H9 (cell line): Measurements from ENCODE around the gene TGDS. TPM values are rescaled to one million over a fixed set of nuclear protein-coding genes. Genes with fewer than 3 reads are reported as not detected.
A peak's percentile ranks its signal among the peaks of the same experiment; 100 is the strongest.
"Not testable (repeated sequence)": the region's sequence is repeated elsewhere in the genome, so short reads cannot be mapped to it uniquely, and the experiment has no call there.

Source experiments
- DNase-seq: peaks from one replicate; pipeline ENCODE4 v3.0.0-alpha.2; 2017
- H2AFZ ChIP-seq: one replicate; pipeline ENCODE4 v1.6.1; 2013; ENCODE audit warnings: mild to moderate bottlenecking, low read length, control low read depth, moderate library complexity
- H2AK5ac ChIP-seq: 2 replicates; pipeline ENCODE4 v1.6.1; 2013; ENCODE audit warnings: low read length, control low read depth, mixed read lengths; ENCODE audit not compliant: insufficient read length
- H2BK120ac ChIP-seq: one replicate; pipeline ENCODE4 v1.6.1; 2013; ENCODE audit warnings: low read depth, mild to moderate bottlenecking, low read length, control low read depth, inconsistent platforms; ENCODE audit not compliant: poor library complexity, severe bottlenecking
- H2BK12ac ChIP-seq: 2 replicates; pipeline ENCODE4 v1.6.1; 2013; ENCODE audit warnings: low read length, control low read depth, mixed read lengths, low read depth; ENCODE audit not compliant: insufficient read length
- H2BK15ac ChIP-seq: 2 replicates; pipeline ENCODE4 v1.6.1; 2013; ENCODE audit warnings: low read depth, low read length, control low read depth
- H2BK20ac ChIP-seq: one replicate; pipeline ENCODE4 v1.6.1; 2013; ENCODE audit warnings: low read depth, mild to moderate bottlenecking, low read length, control low read depth, inconsistent platforms; ENCODE audit not compliant: poor library complexity, severe bottlenecking
- H2BK5ac ChIP-seq: 2 replicates; pipeline ENCODE4 v1.6.1; 2013; ENCODE audit warnings: low read length, control low read depth, mixed read lengths; ENCODE audit not compliant: insufficient read length
- H3K14ac ChIP-seq: 2 replicates; pipeline ENCODE4 v1.6.1; 2013; ENCODE audit warnings: low read length, control low read depth; ENCODE audit not compliant: insufficient read depth
- H3K18ac ChIP-seq: 2 replicates; pipeline ENCODE4 v1.6.1; 2013; ENCODE audit warnings: low read depth, mild to moderate bottlenecking, mixed read lengths, low read length, control low read depth; ENCODE audit not compliant: insufficient read length
- H3K23ac ChIP-seq: 2 replicates; pipeline ENCODE4 v1.6.1; 2013; ENCODE audit warnings: low read length, control low read depth, mixed read lengths, low read depth; ENCODE audit not compliant: insufficient read length
- H3K23me2 ChIP-seq: 2 replicates; pipeline ENCODE4 v1.6.1; 2013; ENCODE audit warnings: low read depth, mild to moderate bottlenecking, mixed read lengths, low read length, control low read depth; ENCODE audit not compliant: insufficient read length, poor library complexity, severe bottlenecking
- H3K27ac ChIP-seq: 2 replicates; pipeline ENCODE4 v1.5.1; 2013; ENCODE audit warnings: low read length, control low read depth, mixed read lengths, low read depth; ENCODE audit not compliant: insufficient read length
- H3K27me3 ChIP-seq: 2 replicates; pipeline ENCODE4 v1.6.1; 2013; ENCODE audit warnings: low read length, control low read depth, inconsistent platforms; ENCODE audit not compliant: insufficient read depth
- H3K4ac ChIP-seq: 2 replicates; pipeline ENCODE4 v1.6.1; 2013; ENCODE audit warnings: low read depth, mild to moderate bottlenecking, control low read depth, inconsistent platforms, low read length, moderate library complexity
- H3K4me1 ChIP-seq: 2 replicates; pipeline ENCODE4 v1.6.1; 2013; ENCODE audit warnings: low read length, control low read depth, inconsistent platforms; ENCODE audit not compliant: insufficient read depth
- H3K4me2 ChIP-seq: 2 replicates; pipeline ENCODE4 v1.6.1; 2013; ENCODE audit warnings: low read length, control low read depth, mixed read lengths; ENCODE audit not compliant: insufficient read length, insufficient read depth
- H3K56ac ChIP-seq: 2 replicates; pipeline ENCODE4 v1.6.1; 2013; ENCODE audit warnings: low read depth, mild to moderate bottlenecking, mixed read lengths, low read length, control low read depth; ENCODE audit not compliant: insufficient read length
- H3K79me1 ChIP-seq: 2 replicates; pipeline ENCODE4 v1.6.1; 2013; ENCODE audit warnings: low read depth, mild to moderate bottlenecking, moderate library complexity, low read length, control low read depth, inconsistent platforms; ENCODE audit not compliant: insufficient read depth, poor library complexity, severe bottlenecking
- H3K79me2 ChIP-seq: 2 replicates; pipeline ENCODE4 v1.6.1; 2013; ENCODE audit warnings: low read length, control low read depth, inconsistent platforms; ENCODE audit not compliant: insufficient read depth
- H3K9ac ChIP-seq: 2 replicates; pipeline ENCODE4 v1.6.1; 2013; ENCODE audit warnings: low read length, control low read depth, mixed read lengths; ENCODE audit not compliant: insufficient read length; ENCODE audit errors: extremely low read depth
- H3K9me3 ChIP-seq: one replicate; pipeline ENCODE4 v1.6.1; 2013; ENCODE audit warnings: low read depth, low read length, inconsistent platforms; ENCODE audit not compliant: control insufficient read depth
- H3T11ph ChIP-seq: one replicate; pipeline ENCODE4 v1.6.1; 2013; ENCODE audit warnings: mild to moderate bottlenecking, low read length, control low read depth, inconsistent platforms
- H4K20me1 ChIP-seq: one replicate; pipeline ENCODE4 v1.6.1; 2013; ENCODE audit not compliant: control insufficient read depth, insufficient read length, insufficient read depth
- H4K5ac ChIP-seq: 2 replicates; pipeline ENCODE4 v1.6.1; 2013; ENCODE audit warnings: low read depth, mild to moderate bottlenecking, mixed read lengths, low read length, control low read depth; ENCODE audit not compliant: insufficient read length
- H4K8ac ChIP-seq: replicated peaks from 2 replicates; pipeline ENCODE4 v1.6.1; 2013; ENCODE audit warnings: low read length, control low read depth, mixed read lengths, low read depth; ENCODE audit not compliant: insufficient read length
- H4K91ac ChIP-seq: 2 replicates; pipeline ENCODE4 v1.6.1; 2013; ENCODE audit warnings: low read depth, mild to moderate bottlenecking, moderate library complexity, mixed read lengths, low read length, control low read depth; ENCODE audit not compliant: insufficient read length
- H3K27ac Mint-ChIP-seq, 3 experiments: 2 replicates in 2 of 3; 3 replicates in 1 of 3; pipeline ENCODE4 v1.8.0; 2020 to 2021; ENCODE audit warnings: mixed read lengths in 3 of 3, mild to moderate bottlenecking in 1 of 3, moderate library complexity in 1 of 3
- H3K27me3 Mint-ChIP-seq: 2 replicates; pipeline ENCODE4 v1.8.0; 2021; ENCODE audit warnings: low read depth, mild to moderate bottlenecking, moderate library complexity, mixed read lengths
- H3K36me3 Mint-ChIP-seq, 3 experiments: 2 replicates in 2 of 3; 3 replicates in 1 of 3; pipeline ENCODE4 v1.8.0; 2020 to 2021; ENCODE audit warnings: low read depth in 3 of 3, mixed read lengths in 3 of 3; ENCODE audit not compliant: insufficient read depth in 1 of 3
- H3K4me1 Mint-ChIP-seq, 2 experiments: 2 replicates each; pipeline ENCODE4 v1.8.0; 2020; ENCODE audit warnings: mixed read lengths in 2 of 2
- H3K4me3 Mint-ChIP-seq, 2 experiments: 2 replicates in 1 of 2; 3 replicates in 1 of 2; pipeline ENCODE4 v1.8.0; 2020 to 2021; ENCODE audit warnings: mild to moderate bottlenecking in 2 of 2, mixed read lengths in 2 of 2, moderate library complexity in 1 of 2
- H3K9me3 Mint-ChIP-seq, 2 experiments: 2 replicates in 1 of 2; 3 replicates in 1 of 2; pipeline ENCODE4 v1.8.0; 2020; ENCODE audit warnings: mild to moderate bottlenecking in 2 of 2, mixed read lengths in 2 of 2, moderate library complexity in 1 of 2
- CTCF ChIP-seq: fragments of 200-600 bp; sonication (generic); conservative IDR thresholded peaks from 3 replicates; pipeline ENCODE4 v1.8.0; 2021; ENCODE audit warnings: antibody characterized with exemption, mild to moderate bottlenecking
- WGBS: extraction: QIAGEN DNeasy Blood & Tissue Kit; methylation state at CpG from one replicate; pipeline ENCODE4 v1.1.7; 2013; ENCODE audit warnings: missing lambda C conversion rate, low lambda C conversion rate, mixed read lengths; ENCODE audit not compliant: insufficient read length; ENCODE audit errors: extremely low coverage; 5-methylcytosine and 5-hydroxymethylcytosine counted together
- total RNA-seq: library from RNA; stranded (reverse); gene quantifications from 2 replicates; pipeline ENCODE4 v1.2.1, GENCODE V29; 2021

TGDS gene
- total RNA-seq, 1 experiment from 2014 or later, result 13.9 TPM

GRCh38 chr13:94526956-94527355, 69.0 kb downstream of the TGDS start:
- not testable (repeated sequence) for H3K23me2 ChIP-seq, H2BK120ac ChIP-seq, H3K4me3 Mint-ChIP-seq, H3K27me3 Mint-ChIP-seq, H4K5ac ChIP-seq, DNase-seq, H3K9ac ChIP-seq, H3K9me3 Mint-ChIP-seq, H3K27ac ChIP-seq, H4K8ac ChIP-seq, H4K20me1 ChIP-seq, H3K27ac Mint-ChIP-seq, H2BK15ac ChIP-seq, H4K91ac ChIP-seq, H3K27me3 ChIP-seq, H2BK20ac ChIP-seq, H3K23ac ChIP-seq, H2AFZ ChIP-seq, H3K4me1 ChIP-seq, H3K18ac ChIP-seq, H3K4ac ChIP-seq, H3K4me2 ChIP-seq, H3K14ac ChIP-seq, H2AK5ac ChIP-seq, H3K36me3 Mint-ChIP-seq, H3K79me2 ChIP-seq, H2BK12ac ChIP-seq, H3T11ph ChIP-seq, H3K4me1 Mint-ChIP-seq, H2BK5ac ChIP-seq, H3K9me3 ChIP-seq, H3K79me1 ChIP-seq, H3K56ac ChIP-seq
- WGBS, result no CpG with 5 or more reads among the region's 7 CpGs
- TF ChIP-seq CTCF, result peak; percentile 29; the same call in 1 of the 3 replicates
